IPS DF 19.7 (cell line): ENCODE data around the gene INTS11.
"Not testable (repeated sequence)": the region's sequence is repeated elsewhere in the genome, so short reads cannot be mapped to it uniquely, and the experiment has no call there.

Experiments
- DNase-seq: peaks from one replicate; pipeline ENCODE4 v3.0.0-alpha.2; 2013; ENCODE audit warnings: low read depth, low spot score

INTS11 gene

GRCh38 chr1:1324524-1325287 is at the start of gene INTS11, which contains the start of gene CPTP:
Gene INTS11, minus strand, starts transcription at chr1:1324660. Its CDS starts 52 bp downstream, at chr1:1324608.
Gene CPTP, plus strand, starts transcription at chr1:1324802. Its CDS starts 2,109 bp downstream, at chr1:1326911.
- no peak for DNase-seq

GRCh38 chr1:1373815-1374588 is 49.5 kb upstream of the INTS11 start:
- DNase-seq, result no peak

DNA sequence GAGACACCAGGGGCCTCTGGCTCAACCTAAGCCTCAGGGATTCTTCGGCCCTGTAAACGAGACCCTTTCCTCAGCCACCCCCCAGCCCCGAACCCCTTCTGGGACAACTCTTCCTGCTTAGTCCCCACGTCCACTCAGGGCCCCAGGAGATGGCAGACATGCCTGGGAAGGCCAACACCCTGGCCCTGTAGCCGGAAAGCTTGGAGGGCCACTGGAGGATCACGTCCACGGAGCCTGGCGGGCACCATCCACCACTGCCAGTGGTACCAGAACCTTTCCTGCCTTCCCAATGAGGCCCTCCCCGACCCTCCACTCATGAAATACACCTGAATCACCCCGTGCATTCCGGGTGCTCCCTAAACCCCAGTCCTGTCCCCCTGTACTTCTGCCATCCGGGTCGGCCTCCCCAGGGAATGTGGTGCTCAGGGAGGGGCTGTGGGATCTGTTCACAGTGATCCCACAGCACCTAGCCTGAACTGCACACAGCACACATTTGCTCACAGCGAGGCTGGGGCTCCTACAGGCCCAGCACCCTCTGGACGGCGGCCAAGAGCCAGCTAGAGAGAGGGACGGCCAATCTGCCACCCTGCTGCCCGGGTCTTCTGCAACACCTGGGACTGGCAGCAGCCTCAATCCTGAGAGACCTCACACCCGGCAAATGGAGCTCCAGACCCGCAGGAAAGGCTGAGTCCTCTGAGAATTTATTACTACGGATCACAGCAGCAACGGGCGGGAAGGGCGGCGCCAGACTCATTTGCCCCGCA is 48.8 kb upstream of the INTS11 start:
- no peak for DNase-seq

GRCh38 chr1:1371746-1372711 is 47.6 kb upstream of the INTS11 start:
- no peak for DNase-seq

- no peak for DNase-seq
These were observed 46.9 kb upstream of the INTS11 start for GRCh38 chr1:1371364-1371745.

DNA sequence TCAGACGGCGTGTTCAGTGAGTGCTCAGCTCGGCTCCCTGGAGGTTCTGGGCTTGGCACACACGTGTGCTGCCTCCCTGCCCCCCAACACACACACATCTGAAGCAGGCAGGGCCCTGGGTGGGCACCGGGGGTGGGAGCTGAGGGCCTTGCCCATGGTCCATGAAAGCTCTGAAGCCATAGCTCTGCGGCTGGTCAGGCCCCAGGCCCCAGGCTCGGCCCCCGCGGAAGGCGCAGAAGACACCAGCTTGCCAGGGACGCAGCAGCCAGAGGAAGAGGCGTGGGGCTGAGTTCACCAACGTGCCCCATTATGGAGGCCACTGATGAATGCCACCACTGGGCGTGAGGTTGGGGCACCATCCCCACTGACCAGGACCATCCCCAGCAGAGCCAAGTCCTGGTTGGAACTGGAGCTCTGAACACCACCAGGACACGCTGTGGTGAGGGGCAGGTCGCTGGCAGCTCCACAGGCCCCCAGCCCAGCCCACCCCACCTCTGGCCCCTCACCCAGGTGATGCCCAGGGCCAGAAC is 46.4 kb upstream of the INTS11 start:
- DNase-seq, result no peak

DNA sequence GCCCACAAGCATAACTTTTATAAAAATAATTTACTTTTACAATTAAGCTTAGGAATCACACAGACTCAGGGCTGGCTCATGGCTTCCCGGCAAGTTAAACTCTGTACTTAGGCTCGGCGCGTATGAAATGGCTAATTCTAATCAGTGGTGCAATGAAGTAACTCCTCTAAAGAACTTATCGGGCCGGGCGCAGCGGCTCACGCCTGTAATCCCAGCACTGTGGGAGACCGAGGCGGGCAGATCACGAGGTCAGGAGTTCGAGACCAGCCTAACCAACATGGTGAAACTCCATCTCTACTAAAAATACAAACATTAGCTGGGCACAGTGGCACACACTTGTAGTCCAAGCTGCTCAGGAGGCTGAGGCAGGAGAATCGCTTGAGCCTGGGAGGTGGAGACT is 45.6 kb upstream of the INTS11 start:
- not testable (repeated sequence) for DNase-seq

DNA sequence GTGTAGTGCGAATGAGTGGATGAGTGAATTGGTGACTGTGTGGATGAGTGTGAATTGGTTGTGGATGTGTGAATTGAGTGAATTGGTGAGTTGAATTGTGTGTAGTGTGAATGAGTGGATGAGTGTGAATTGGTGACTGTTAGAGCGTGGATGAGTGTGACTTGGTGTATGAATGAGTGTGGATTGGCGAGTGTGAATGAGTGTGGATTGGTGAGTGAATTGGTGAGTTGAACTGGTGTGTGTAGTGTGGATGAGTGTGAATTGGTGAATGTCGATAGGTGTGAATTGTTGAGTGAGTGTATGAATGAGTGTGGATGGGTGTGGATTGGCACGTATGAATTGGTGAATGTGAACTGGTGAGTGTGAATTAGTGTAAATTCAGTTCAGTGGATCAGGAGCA is 42.9 kb upstream of the INTS11 start:
- no peak for DNase-seq

DNA sequence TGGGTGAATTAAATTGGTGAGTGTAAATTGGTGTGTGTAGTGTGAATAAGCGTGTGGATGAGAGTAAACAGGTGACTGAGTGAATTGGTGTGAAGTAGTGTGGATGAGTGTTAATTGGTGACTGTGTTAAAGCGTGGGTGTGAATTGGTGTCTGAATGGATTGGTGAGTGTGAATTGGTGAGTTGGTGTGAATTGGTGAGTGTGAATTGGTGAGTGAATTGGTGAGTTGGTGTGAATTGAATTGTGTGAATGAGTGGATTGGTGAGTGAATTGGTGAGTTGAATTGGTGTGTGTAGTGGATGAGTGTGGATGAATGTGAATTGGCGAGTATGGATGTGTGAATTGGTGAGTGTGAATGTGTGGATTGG is 42.2 kb upstream of the INTS11 start:
- DNase-seq, result no peak

DNA sequence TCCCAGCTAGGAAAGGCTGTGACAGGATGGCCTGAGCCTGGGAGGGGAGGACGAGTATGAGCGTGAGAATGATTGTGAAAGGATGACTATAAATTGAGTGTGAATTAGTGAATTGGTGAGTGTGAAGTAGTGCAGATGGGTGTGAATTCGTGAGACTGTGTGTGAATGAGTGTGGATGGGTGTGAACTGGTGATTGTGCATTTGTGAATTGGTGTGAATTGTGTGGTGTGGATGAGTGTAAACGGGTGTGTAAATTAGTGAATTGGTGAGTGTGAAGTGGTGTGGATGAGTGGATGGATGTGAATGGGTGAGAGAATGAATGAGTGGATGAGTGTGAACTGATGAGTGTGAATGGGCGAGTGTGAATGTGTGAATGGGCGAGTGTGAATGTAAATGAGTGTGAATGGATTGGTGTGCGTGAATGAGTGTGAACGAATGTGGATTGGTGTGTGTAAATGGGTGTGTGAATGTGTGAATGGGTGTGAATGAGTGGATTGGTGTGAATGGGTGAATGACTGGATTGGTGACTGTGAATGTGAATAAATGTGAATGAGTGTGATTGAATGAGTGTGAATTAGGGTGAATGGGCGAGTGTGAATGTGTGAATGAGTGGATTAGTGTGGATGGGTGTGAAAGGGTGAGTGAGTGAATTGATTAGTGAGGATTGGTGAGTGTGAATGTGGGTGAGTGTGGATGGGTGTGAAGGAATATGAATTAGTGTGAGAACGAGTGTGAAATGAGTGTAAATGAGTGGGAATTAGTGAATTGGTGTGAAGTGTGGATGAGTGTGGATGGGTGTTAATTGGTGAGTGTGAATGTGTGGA is 41.6 kb upstream of the INTS11 start:
- no peak for DNase-seq

- no peak for DNase-seq
These were observed 39.8 kb upstream of the INTS11 start for GRCh38 chr1:1364266-1364665.

DNA sequence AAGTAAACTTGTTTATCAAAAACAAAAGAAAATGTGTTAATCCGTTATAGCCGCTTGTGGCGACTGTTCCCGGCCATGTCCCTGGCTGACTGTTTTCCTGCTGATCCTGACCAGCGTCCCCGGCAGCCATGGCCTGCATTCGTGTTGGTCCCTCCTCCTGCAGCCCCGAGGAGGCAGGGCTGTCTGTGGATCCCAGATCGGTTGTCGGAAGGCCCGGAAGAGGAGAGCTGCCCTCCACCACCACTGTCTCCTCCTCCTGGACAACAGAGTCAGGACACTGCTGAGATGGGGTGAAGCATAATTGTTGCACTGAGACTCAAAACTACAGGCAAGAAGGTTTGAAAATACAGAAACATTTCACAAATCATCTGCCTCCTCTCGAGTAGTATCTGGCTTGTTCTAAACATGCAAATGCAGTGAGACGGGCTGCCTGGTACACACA is 37.5 kb upstream of the INTS11 start:
- no peak for DNase-seq

- DNase-seq, result no peak
These were observed 36.9 kb upstream of the INTS11 start for GRCh38 chr1:1361233-1361981.

DNA sequence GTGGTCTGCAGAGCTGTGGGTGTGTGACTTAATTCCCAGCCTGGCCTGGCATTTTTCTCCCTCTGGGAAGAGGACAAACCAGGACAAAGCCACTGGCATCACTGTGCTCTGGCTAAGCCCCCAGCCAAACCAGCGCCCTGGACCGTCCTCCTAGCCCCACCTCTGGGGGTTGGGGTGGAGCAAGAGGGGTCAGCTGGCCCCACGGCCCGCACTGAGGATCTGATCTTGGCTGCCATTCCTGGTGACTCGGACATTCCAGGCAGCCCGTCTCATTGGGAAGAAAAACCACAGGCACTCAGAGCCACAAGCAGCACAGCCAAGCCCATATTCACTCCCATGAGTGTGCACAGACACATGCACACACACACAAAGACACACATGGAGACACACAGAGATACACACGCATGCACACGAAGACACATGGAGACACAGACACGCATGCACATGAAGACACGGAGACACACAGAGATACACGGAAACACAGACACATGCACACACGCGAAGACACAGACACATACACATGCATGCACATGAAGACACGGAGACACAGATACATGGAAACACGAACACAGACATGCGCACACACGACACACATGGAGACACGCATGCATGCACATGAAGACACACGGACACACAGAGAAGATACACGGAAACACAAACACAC is 36.2 kb upstream of the INTS11 start:
- DNase-seq, result no peak

DNA sequence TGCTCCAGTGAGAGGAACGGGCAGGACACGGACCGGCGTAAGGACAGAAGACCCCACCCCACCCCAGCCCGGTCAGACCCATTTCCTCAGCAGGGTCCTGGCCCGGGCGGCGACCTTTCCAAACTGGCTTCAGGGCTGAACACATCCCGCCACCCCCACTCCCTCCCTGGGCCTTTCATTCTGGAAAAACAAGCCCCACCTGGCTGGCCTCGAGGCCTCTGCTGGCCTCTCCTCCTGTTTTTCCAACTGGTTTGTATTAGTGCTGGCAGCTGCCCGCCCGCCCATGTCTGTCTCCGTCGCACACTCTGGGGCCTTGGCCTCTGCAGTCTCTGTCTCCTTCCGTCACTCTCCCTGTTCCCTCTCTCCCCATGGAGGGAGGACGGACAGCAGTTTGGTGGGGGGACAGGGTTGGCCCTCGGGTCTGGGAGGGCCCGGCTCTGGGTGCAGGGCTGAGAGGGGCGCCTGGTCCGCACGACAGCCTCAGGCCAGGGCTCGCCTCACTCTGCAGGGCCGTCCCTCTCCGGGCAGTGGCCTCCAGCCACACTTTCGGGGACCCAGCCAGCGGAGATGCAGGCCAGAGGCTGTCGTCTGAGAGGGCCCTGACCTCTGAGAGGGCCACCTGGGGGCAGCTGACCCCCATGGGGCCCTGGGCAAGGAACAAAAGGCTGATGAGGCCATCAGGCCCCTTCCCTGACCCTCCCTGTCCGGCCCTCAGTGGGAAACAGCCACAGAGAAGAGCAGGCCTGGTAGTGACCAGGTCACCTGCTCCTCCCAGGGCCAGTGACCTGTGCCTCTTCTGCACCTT is 35.4 kb upstream of the INTS11 start:
- DNase-seq, result no peak

DNA sequence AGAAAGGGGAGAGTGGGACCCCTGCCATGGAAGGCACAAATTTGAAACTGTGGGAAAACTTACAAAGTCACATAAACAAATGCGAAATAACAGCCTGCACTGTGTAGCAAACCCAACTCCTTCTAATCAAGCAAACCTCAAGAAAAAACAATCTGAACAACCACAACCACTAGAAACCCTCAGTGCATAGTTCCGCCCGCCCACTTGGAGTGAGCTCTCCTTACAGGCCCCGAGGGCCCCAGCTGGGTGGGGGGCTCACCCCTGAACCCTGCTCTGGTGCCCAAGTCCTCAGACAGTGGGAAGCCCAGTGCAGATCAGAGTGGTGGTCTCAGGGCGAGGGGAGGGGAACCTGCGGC is 34.8 kb upstream of the INTS11 start:
- no peak for DNase-seq

GRCh38 chr1:1358433-1359271 is 34.2 kb upstream of the INTS11 start, which contains the start of gene MXRA8:
Gene MXRA8, minus strand, starts transcription at chr1:1358555. Its CDS starts 51 bp downstream, at chr1:1358504.
- DNase-seq, result no peak
